ENCODE measurements around the gene ACSL5.

GRCh38 chr10:112363696-112364688, 9.9 kb upstream of the ACSL5 start:
- TF ChIP-seq, protein P1, sequence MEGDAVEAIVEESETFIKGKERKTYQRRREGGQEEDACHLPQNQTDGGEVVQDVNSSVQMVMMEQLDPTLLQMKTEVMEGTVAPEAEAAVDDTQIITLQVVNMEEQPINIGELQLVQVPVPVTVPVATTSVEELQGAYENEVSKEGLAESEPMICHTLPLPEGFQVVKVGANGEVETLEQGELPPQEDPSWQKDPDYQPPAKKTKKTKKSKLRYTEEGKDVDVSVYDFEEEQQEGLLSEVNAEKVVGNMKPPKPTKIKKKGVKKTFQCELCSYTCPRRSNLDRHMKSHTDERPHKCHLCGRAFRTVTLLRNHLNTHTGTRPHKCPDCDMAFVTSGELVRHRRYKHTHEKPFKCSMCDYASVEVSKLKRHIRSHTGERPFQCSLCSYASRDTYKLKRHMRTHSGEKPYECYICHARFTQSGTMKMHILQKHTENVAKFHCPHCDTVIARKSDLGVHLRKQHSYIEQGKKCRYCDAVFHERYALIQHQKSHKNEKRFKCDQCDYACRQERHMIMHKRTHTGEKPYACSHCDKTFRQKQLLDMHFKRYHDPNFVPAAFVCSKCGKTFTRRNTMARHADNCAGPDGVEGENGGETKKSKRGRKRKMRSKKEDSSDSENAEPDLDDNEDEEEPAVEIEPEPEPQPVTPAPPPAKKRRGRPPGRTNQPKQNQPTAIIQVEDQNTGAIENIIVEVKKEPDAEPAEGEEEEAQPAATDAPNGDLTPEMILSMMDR (IDR thresholded peaks at IDR 0.05): no peak
- no peak for TF ChIP-seq POLR2A (IDR thresholded peaks at IDR 0.05)

All from prostate gland (tissue), 2 donors.